Glomerular endothelial cell (primary cell): ENCODE measurements around the gene SCN5A. TPM values are rescaled to one million over a fixed set of nuclear protein-coding genes. Genes with fewer than 3 reads are reported as not detected.

Experiments used
- DNase-seq: peaks from one replicate; pipeline ENCODE4 v3.0.0-alpha.2; 2011; ENCODE audit warnings: low read depth, low spot score; ENCODE audit errors: extremely low read depth
- total RNA-seq: library from RNA; depleted of rRNA; stranded (reverse); fragments of >200 nt; gene quantifications from 2 replicates; pipeline ENCODE4 v1.2.3, GENCODE V29; 2015

The SCN5A gene
- total RNA-seq: 3.1 and 5.2 TPM in 2 replicates

GRCh38 chr3:38649500-38650247 is at the start of gene SCN5A:
Gene SCN5A (minus strand): TSS chr3:38649687. CDS start chr3:38633307, 16,380 bp downstream.
- no peak for DNase-seq

GRCh38 chr3:38698760-38699159 is 49.3 kb upstream of the SCN5A start:
- no peak for DNase-seq

GRCh38 chr3:38698061-38698460 is 48.6 kb upstream of the SCN5A start:
- no peak for DNase-seq

- DNase-seq: no peak
These were observed 46.5 kb upstream of the SCN5A start for GRCh38 chr3:38696034-38696433.

- no peak for DNase-seq
These were observed 40.7 kb upstream of the SCN5A start for GRCh38 chr3:38690185-38690584.

GRCh38 chr3:38689774-38690173 is 40.3 kb upstream of the SCN5A start:
- no peak for DNase-seq

- no peak for DNase-seq
These were observed 39.9 kb upstream of the SCN5A start for GRCh38 chr3:38689346-38689745.

- DNase-seq: no peak
These were observed 37.8 kb upstream of the SCN5A start for GRCh38 chr3:38687321-38687720.

GRCh38 chr3:38684546-38684945 is 35.1 kb upstream of the SCN5A start:
- DNase-seq: no peak

- no peak for DNase-seq
These were observed 20.2 kb upstream of the SCN5A start for GRCh38 chr3:38669668-38670067.

GRCh38 chr3:38662544-38662943 is 13.1 kb upstream of the SCN5A start:
- DNase-seq: no peak

GRCh38 chr3:38658841-38659240 is 9.4 kb upstream of the SCN5A start:
- DNase-seq: no peak

- DNase-seq: no peak
These were observed 7.9 kb upstream of the SCN5A start for GRCh38 chr3:38657369-38657768.

- no peak for DNase-seq
These were observed 6.3 kb upstream of the SCN5A start for GRCh38 chr3:38655708-38656300.

- DNase-seq: no peak
These were observed 4.4 kb upstream of the SCN5A start for GRCh38 chr3:38653685-38654537.

GRCh38 chr3:38652934-38653333 is 3.4 kb upstream of the SCN5A start:
- no peak for DNase-seq

GRCh38 chr3:38651153-38651789 is 1.8 kb upstream of the SCN5A start:
- no peak for DNase-seq

- no peak for DNase-seq
These were observed 913 bp upstream of the SCN5A start for GRCh38 chr3:38650248-38650951.

GRCh38 chr3:38648659-38649499 is 608 bp downstream of the SCN5A start:
- no peak for DNase-seq
